ENCODE results near the gene LUC7L3. TPM values are rescaled to one million over a fixed set of nuclear protein-coding genes. Genes with fewer than 3 reads are reported as not detected.
"Not testable (repeated sequence)": the region's sequence is repeated elsewhere in the genome, so short reads cannot be mapped to it uniquely, and the experiment has no call there.

Gene LUC7L3
- total and polyA plus RNA-seq, 2 donors (not counting 1 experiment from before 2014, with no cell fraction given): 42.9 to 311 TPM

DNA sequence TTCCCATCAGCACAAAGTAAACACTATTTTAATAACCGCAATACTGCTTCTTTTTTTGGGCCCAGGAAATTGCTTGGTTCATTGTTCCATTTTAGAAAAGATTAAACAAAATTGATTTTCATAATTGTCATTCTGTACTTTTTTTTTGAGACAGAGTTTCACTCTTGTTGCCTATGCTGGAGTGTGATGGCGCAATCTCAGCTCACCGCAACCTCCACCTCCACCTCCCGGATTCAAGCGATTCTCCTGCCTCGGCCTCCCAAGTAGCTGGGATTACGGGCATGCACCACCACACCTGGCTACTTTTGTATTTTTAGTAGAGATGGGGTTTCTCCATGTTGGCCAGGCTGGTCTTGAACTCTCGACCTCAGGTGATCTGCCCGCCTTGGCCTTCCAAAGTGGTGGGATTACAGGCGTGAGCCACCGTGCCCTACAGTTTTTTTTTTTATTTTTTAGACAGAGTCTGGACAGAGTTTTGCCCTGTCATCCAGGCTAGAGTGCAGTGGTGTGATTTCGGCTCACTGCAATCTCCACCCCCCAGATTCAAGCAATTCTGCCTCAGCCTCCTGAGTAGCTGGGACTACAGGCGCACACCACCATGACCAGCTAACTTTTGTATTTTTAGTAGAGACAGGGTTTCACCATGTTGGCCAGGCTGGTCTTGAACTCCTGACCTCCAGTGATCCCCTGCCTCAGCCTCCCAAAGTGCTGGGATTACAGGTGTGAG lies 85.5 kb downstream of the LUC7L3 start:
- H3K4me3 Mint-ChIP-seq; H3K27ac Mint-ChIP-seq; intact Hi-C loops (cut with micrococcal nuclease); H3K27me3 ChIP-seq (replicated peaks in 1 of 4; ENCODE audit: control extremely low read depth in 1 of 4, control insufficient read depth in 3 of 4, insufficient read depth in 4 of 4, low read length in 3 of 4); ATAC-seq (ENCODE audit: low read depth); H3K27me3 Mint-ChIP-seq; H3K9me3 ChIP-seq (ENCODE audit: control extremely low read depth in 1 of 3, control insufficient read depth in 2 of 3, insufficient read depth in 1 of 3, low read length in 2 of 3); CTCF ChIA-PET; H3K9me3 Mint-ChIP-seq (ENCODE audit: insufficient read depth); H3K27ac ChIP-seq (ENCODE audit: low read length in 2 of 2); H2AFZ ChIP-seq (ENCODE audit: insufficient read depth, low read depth, low read length, poor library complexity, severe bottlenecking); H3K4me1 ChIP-seq (ENCODE audit: control insufficient read depth in 2 of 2, insufficient read depth in 2 of 2, low read length in 2 of 2); H3K79me2 ChIP-seq (ENCODE audit: control insufficient read depth, insufficient read depth, low read length); POLR2A ChIA-PET; H3K9ac ChIP-seq (ENCODE audit: low read length); H3K36me3 ChIP-seq (replicated peaks in 1 of 2; ENCODE audit: control extremely low read depth in 1 of 2, control insufficient read depth in 1 of 2, extremely low read depth in 1 of 2, insufficient read depth in 2 of 2, low read length in 1 of 2); DNase-seq; H4K20me1 ChIP-seq (ENCODE audit: control insufficient read depth, insufficient read depth, low read length, poor library complexity, severe bottlenecking); H3K4me3 ChIP-seq (ENCODE audit: control extremely low read depth in 1 of 5, extremely low read depth in 1 of 5, insufficient read depth in 1 of 5, low read depth in 2 of 5, low read length in 4 of 5); H3K4me1 Mint-ChIP-seq; H3K4me2 ChIP-seq (replicated peaks; ENCODE audit: low read depth, low read length, poor library complexity, severe bottlenecking): not testable (repeated sequence)
- WGBS (ENCODE audit: insufficient coverage): 97% methylated on average over 4 of the region's 13 CpGs

DNA sequence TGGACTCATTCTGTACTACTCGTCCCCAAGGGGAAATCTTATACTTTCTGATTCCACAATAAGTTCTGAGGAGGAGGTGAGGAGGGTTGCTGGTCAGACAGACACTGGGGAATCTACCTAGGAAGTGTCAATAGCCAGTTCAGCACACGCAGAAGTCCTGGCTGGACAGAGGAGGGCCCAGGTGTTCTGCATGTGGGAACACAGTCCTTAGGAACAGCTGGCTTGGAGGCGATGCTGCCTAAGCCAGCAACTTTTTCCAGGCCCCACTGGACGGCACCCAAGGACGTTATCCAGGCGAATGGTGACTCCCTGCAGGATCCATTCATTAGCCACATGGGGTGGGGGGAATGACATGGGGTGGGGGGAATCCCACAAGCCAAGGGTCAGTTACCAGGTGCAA lies 86.1 kb downstream of the LUC7L3 start:
- no peak overlapping the region for H3K4me3 ChIP-seq (ENCODE audit: control extremely low read depth in 1 of 5, extremely low read depth in 1 of 5, insufficient read depth in 1 of 5, low read depth in 2 of 5, low read length in 4 of 5)
- H3K36me3 ChIP-seq (replicated peaks in 1 of 2; ENCODE audit: control extremely low read depth in 1 of 2, control insufficient read depth in 1 of 2, extremely low read depth in 1 of 2, insufficient read depth in 2 of 2, low read length in 1 of 2): no peaks in the 10 kb centered on the region
- DNase-seq (no peak), ATAC-seq (ENCODE audit: low read depth) (no peak)
- Mint-ChIP-seq H3K9me3 (ENCODE audit: insufficient read depth) (no peaks in the 10 kb centered on the region), H3K27ac (no peak overlapping the region), H3K4me1 (no peaks in the 10 kb centered on the region), H3K4me3 (no peak overlapping the region), H3K27me3 (no peaks in the 10 kb centered on the region)
- H3K27me3 ChIP-seq (replicated peaks in 1 of 4; ENCODE audit: control extremely low read depth in 1 of 4, control insufficient read depth in 3 of 4, insufficient read depth in 4 of 4, low read length in 3 of 4): no peaks in the 10 kb centered on the region
- intact Hi-C loops (cut with micrococcal nuclease): no loop called here
- no peak overlapping the region for H3K27ac ChIP-seq (ENCODE audit: low read length in 2 of 2)
- 100% methylated on average over 2 of the region's 6 CpGs for WGBS (ENCODE audit: insufficient coverage)
- no peak for TF ChIP-seq EZH2 (IDR thresholded peaks at IDR 0.05; ENCODE audit: borderline replicate concordance, insufficient read depth, low read depth, low read length, poor library complexity, severe bottlenecking)
- TF ChIP-seq, protein P1, sequence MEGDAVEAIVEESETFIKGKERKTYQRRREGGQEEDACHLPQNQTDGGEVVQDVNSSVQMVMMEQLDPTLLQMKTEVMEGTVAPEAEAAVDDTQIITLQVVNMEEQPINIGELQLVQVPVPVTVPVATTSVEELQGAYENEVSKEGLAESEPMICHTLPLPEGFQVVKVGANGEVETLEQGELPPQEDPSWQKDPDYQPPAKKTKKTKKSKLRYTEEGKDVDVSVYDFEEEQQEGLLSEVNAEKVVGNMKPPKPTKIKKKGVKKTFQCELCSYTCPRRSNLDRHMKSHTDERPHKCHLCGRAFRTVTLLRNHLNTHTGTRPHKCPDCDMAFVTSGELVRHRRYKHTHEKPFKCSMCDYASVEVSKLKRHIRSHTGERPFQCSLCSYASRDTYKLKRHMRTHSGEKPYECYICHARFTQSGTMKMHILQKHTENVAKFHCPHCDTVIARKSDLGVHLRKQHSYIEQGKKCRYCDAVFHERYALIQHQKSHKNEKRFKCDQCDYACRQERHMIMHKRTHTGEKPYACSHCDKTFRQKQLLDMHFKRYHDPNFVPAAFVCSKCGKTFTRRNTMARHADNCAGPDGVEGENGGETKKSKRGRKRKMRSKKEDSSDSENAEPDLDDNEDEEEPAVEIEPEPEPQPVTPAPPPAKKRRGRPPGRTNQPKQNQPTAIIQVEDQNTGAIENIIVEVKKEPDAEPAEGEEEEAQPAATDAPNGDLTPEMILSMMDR (IDR thresholded peaks at IDR 0.05): no peak
- H3K4me1 ChIP-seq (ENCODE audit: control insufficient read depth in 2 of 2, insufficient read depth in 2 of 2, low read length in 2 of 2): no peaks in the 10 kb centered on the region
- ChIA-PET CTCF (interaction anchor here (1.5 kb wide), 1 partner anchor 13 kb away, joined by 6 read pairs; no protein-coding TSS in a partner anchor), POLR2A (no interaction called here)
- no peak overlapping the region for H3K4me2 ChIP-seq (replicated peaks; ENCODE audit: low read depth, low read length, poor library complexity, severe bottlenecking)
- H3K9me3 ChIP-seq (ENCODE audit: control extremely low read depth in 1 of 3, control insufficient read depth in 2 of 3, insufficient read depth in 1 of 3, low read length in 2 of 3): no peaks in the 10 kb centered on the region
- H3K9ac ChIP-seq (ENCODE audit: low read length): no peak overlapping the region
- no peaks in the 10 kb centered on the region for H3K79me2 ChIP-seq (ENCODE audit: control insufficient read depth, insufficient read depth, low read length)
- no peak overlapping the region for H2AFZ ChIP-seq (ENCODE audit: insufficient read depth, low read depth, low read length, poor library complexity, severe bottlenecking)
- H4K20me1 ChIP-seq (ENCODE audit: control insufficient read depth, insufficient read depth, low read length, poor library complexity, severe bottlenecking): no peaks in the 10 kb centered on the region

Small RNA genes within 50 kb of the gene (small RNA-seq; reads per million reads assigned to genes)
- gene AC005921.1 (ENCODE audit: insufficient read length, low read depth, low replicate concordance) (not detected), gene MIR8059 (ENCODE audit: insufficient read length, low read depth, low replicate concordance) (not detected), gene RF00019 (ENCODE audit: insufficient read length, low read depth, low replicate concordance) (not detected)

Other genes with a start within 250 kb of the LUC7L3 start
- 52.9 and 53.4 TPM in 2 replicates for gene RSAD1, start 240.7 kb upstream of the LUC7L3 start, total RNA-seq
- 53.2 and 63.9 TPM in 2 replicates for gene RSAD1, start 240.7 kb upstream of the LUC7L3 start, polyA plus RNA-seq
- gene MYCBPAP, start 211.2 kb upstream of the LUC7L3 start, total RNA-seq: 5.1 and 5.5 TPM in 2 replicates
- 0.45 and 1.9 TPM in 2 replicates for gene MYCBPAP, start 211.2 kb upstream of the LUC7L3 start, polyA plus RNA-seq
- gene EPN3, start 186.9 kb upstream of the LUC7L3 start, total RNA-seq: not detected in 2 replicates
- gene EPN3, start 186.9 kb upstream of the LUC7L3 start, polyA plus RNA-seq: not detected in 2 replicates
- 68.5 and 72.2 TPM in 2 replicates for gene SPATA20, start 172.4 kb upstream of the LUC7L3 start, total RNA-seq
- gene SPATA20, start 172.4 kb upstream of the LUC7L3 start, polyA plus RNA-seq: 18.9 and 61.7 TPM in 2 replicates
- 0.05 and 0.12 TPM in 2 replicates for gene CACNA1G, start 158.9 kb upstream of the LUC7L3 start, total RNA-seq
- not detected in 2 replicates for gene CACNA1G, start 158.9 kb upstream of the LUC7L3 start, polyA plus RNA-seq
- 0.05 and 0.44 TPM in 2 replicates for gene ABCC3, start 84.7 kb upstream of the LUC7L3 start, total RNA-seq
- 0.37 and 0.60 TPM in 2 replicates for gene ABCC3, start 84.7 kb upstream of the LUC7L3 start, polyA plus RNA-seq
- 35.3 and 43.1 TPM in 2 replicates for gene ANKRD40, start 11.7 kb upstream of the LUC7L3 start, total RNA-seq
- gene ANKRD40, start 11.7 kb upstream of the LUC7L3 start, polyA plus RNA-seq: 13.7 and 17.9 TPM in 2 replicates
- not detected in 2 replicates for gene ANKRD40CL, start 47.9 kb downstream of the LUC7L3 start, total RNA-seq
- not detected in 2 replicates for gene ANKRD40CL, start 47.9 kb downstream of the LUC7L3 start, polyA plus RNA-seq
- not detected in 2 replicates for gene WFIKKN2, start 116.0 kb downstream of the LUC7L3 start, total RNA-seq
- not detected in 2 replicates for gene WFIKKN2, start 116.0 kb downstream of the LUC7L3 start, polyA plus RNA-seq
- gene TOB1, start 146.8 kb downstream of the LUC7L3 start, total RNA-seq: 28.9 and 36.5 TPM in 2 replicates
- gene TOB1, start 146.8 kb downstream of the LUC7L3 start, polyA plus RNA-seq: 10.3 and 23.3 TPM in 2 replicates

All from B cell (primary cell).